Trophoblast cell (in vitro differentiated cells and primary cell): ENCODE measurements around the gene MT1HL1.

Experiments used
- DNase-seq, 2 donors: peaks; one replicate each; pipeline ENCODE4 v3.0.0-alpha.2; 2016
- H2AFZ ChIP-seq: 2 replicates; pipeline ENCODE4 v1.6.1; 2013; ENCODE audit warnings: low read length, moderate library complexity, mild to moderate bottlenecking; ENCODE audit not compliant: insufficient read depth, poor library complexity
- H2AK5ac ChIP-seq: 2 replicates; pipeline ENCODE4 v1.6.1; 2013; ENCODE audit warnings: mild to moderate bottlenecking, low read length
- H2BK120ac ChIP-seq: 2 replicates; pipeline ENCODE4 v1.6.1; 2013; ENCODE audit warnings: low read length, mild to moderate bottlenecking, moderate library complexity; ENCODE audit not compliant: insufficient read depth, poor library complexity
- H2BK12ac ChIP-seq: 2 replicates; pipeline ENCODE4 v1.6.1; 2013; ENCODE audit warnings: mild to moderate bottlenecking, low read length, moderate library complexity
- H2BK5ac ChIP-seq: 2 replicates; pipeline ENCODE4 v1.6.1; 2013; ENCODE audit warnings: low read length, low read depth, moderate library complexity, mild to moderate bottlenecking; ENCODE audit not compliant: poor library complexity
- H3K14ac ChIP-seq: 2 replicates; pipeline ENCODE4 v1.6.1; 2013; ENCODE audit warnings: mild to moderate bottlenecking, low read length
- H3K18ac ChIP-seq: 2 replicates; pipeline ENCODE4 v1.6.1; 2013; ENCODE audit warnings: mild to moderate bottlenecking, low read length
- H3K23ac ChIP-seq: 2 replicates; pipeline ENCODE4 v1.6.1; 2013; ENCODE audit warnings: low read length
- H3K27ac ChIP-seq: 2 replicates; pipeline ENCODE4 v1.5.1; 2013; ENCODE audit warnings: low read depth, mild to moderate bottlenecking, inconsistent platforms, low read length, moderate library complexity
- H3K27me3 ChIP-seq: 2 replicates; pipeline ENCODE4 v1.6.1; 2013; ENCODE audit warnings: inconsistent platforms, mild to moderate bottlenecking, low read length, moderate library complexity; ENCODE audit not compliant: insufficient read depth
- H3K36me3 ChIP-seq, 2 experiments: 1 replicate in 1 of 2; 2 replicates in 1 of 2; pipeline ENCODE4 v1.6.1; 2013; ENCODE audit warnings: low read length in 2 of 2, mild to moderate bottlenecking in 2 of 2, moderate library complexity in 1 of 2; ENCODE audit not compliant: insufficient read depth in 2 of 2, control insufficient read depth in 1 of 2
- H3K4ac ChIP-seq: 2 replicates; pipeline ENCODE4 v1.6.1; 2013; ENCODE audit warnings: low read depth, mild to moderate bottlenecking, low read length, moderate library complexity
- H3K4me1 ChIP-seq, 2 experiments: 1 replicate in 1 of 2; 2 replicates in 1 of 2; pipeline ENCODE4 v1.6.1; 2013; ENCODE audit warnings: low read length in 2 of 2, mild to moderate bottlenecking in 2 of 2, moderate library complexity in 1 of 2; ENCODE audit not compliant: insufficient read depth in 2 of 2, control insufficient read depth in 1 of 2
- H3K4me2 ChIP-seq: 2 replicates; pipeline ENCODE4 v1.6.1; 2013; ENCODE audit warnings: inconsistent platforms, mild to moderate bottlenecking, low read length, moderate library complexity
- H3K4me3 ChIP-seq: 2 replicates; pipeline ENCODE4 v1.5.1; 2013; ENCODE audit warnings: mild to moderate bottlenecking, low read depth, low read length, inconsistent platforms
- H3K79me1 ChIP-seq: one replicate; pipeline ENCODE4 v1.6.1; 2013; ENCODE audit warnings: low read length
- H3K79me2 ChIP-seq: 2 replicates; pipeline ENCODE4 v1.6.1; 2013; ENCODE audit warnings: low read length, mild to moderate bottlenecking; ENCODE audit not compliant: control insufficient read depth, insufficient read depth, poor library complexity
- H3K9ac ChIP-seq: 2 replicates; pipeline ENCODE4 v1.6.1; 2013; ENCODE audit warnings: mild to moderate bottlenecking, low read length
- H3K9me3 ChIP-seq: 2 replicates; pipeline ENCODE4 v1.6.1; 2013; ENCODE audit warnings: low read depth, mild to moderate bottlenecking, control low read depth, inconsistent platforms, low read length; ENCODE audit not compliant: insufficient read depth
- H4K12ac ChIP-seq: 2 replicates; pipeline ENCODE4 v1.6.1; 2013; ENCODE audit warnings: low read depth, mild to moderate bottlenecking, low read length, moderate library complexity
- H4K8ac ChIP-seq: 2 replicates; pipeline ENCODE4 v1.6.1; 2013; ENCODE audit warnings: low read depth, mild to moderate bottlenecking, low read length, moderate library complexity
- H4K91ac ChIP-seq: one replicate; pipeline ENCODE4 v1.6.1; 2013; ENCODE audit warnings: low read depth, mild to moderate bottlenecking, low read length, moderate library complexity
- whole genome bisulfite sequencing: extraction: QIAGEN DNeasy Blood & Tissue Kit; methylation state at CpG from one replicate; pipeline ENCODE4 v1.1.7; 2013; ENCODE audit warnings: missing lambda C conversion rate; ENCODE audit not compliant: insufficient read length, insufficient coverage; ENCODE audit errors: extremely low coverage; 5-methylcytosine and 5-hydroxymethylcytosine counted together

MT1HL1 gene

GRCh38 chr1:237041795-237042525, 37.7 kb upstream of the MT1HL1 start, which contains the start of gene RYR2:
TSS of gene RYR2 (plus strand) at chr1:237042184. CDS start at chr1:237042522, 338 bp downstream.
- Histone ChIP-seq H2AFZ (peak within 1 kb of the TSS; percentile 61), H4K8ac (peak within 1 kb of the TSS; percentile 22), H3K9ac (peak within 1 kb of the TSS; percentile 72), H4K91ac (no peak within 1 kb of the TSS), H2AK5ac (no peak within 1 kb of the TSS), H3K27me3 (no peaks in the 10 kb centered on the region), H3K79me1 (peaks cover 2% of the 10 kb centered on the region), H2BK120ac (no peak within 1 kb of the TSS), H3K4ac (peak within 1 kb of the TSS; percentile 57), H3K9me3 (peaks cover 2% of the 10 kb centered on the region), H2BK5ac (no peak within 1 kb of the TSS), H3K79me2 (peaks cover 12% of the 10 kb centered on the region), H3K4me3 (peak within 1 kb of the TSS; percentile 80), H3K4me2 (peak within 1 kb of the TSS; percentile 98), H3K23ac (no peak within 1 kb of the TSS), H4K12ac (no peak within 1 kb of the TSS), H3K18ac (peak within 1 kb of the TSS; percentile 61), H3K14ac (peak within 1 kb of the TSS; percentile 64), H3K36me3 (no peaks in the 10 kb centered on the region), H2BK12ac (no peak within 1 kb of the TSS), H3K27ac (no peak within 1 kb of the TSS), H3K4me1 (peaks cover 5 to 10% of the 10 kb centered on the region in 2 experiments)
- no CpG with 5 or more reads among the region's 87 CpGs for WGBS
- DNase-seq: peak in 1 of 2 donors; percentile 37

GRCh38 chr1:237041461-237041794, 37.2 kb upstream of the MT1HL1 start:
- Histone ChIP-seq H4K91ac (no peak overlapping the region), H2BK5ac (no peak overlapping the region), H4K12ac (no peak overlapping the region), H3K9me3 (peaks cover 2% of the 10 kb centered on the region), H2BK120ac (no peak overlapping the region), H3K4me2 (peak overlapping the region; percentile 98), H3K4me3 (peak overlapping the region; percentile 80), H3K79me2 (peaks cover 12% of the 10 kb centered on the region), H3K23ac (no peak overlapping the region), H2AK5ac (no peak overlapping the region), H2AFZ (no peak overlapping the region), H3K27ac (no peak overlapping the region), H3K4me1 (peaks cover 5 to 10% of the 10 kb centered on the region in 2 experiments), H3K18ac (no peak overlapping the region), H4K8ac (no peak overlapping the region), H3K36me3 (no peaks in the 10 kb centered on the region), H3K14ac (no peak overlapping the region), H3K4ac (no peak overlapping the region), H3K9ac (no peak overlapping the region), H2BK12ac (no peak overlapping the region), H3K27me3 (no peaks in the 10 kb centered on the region), H3K79me1 (peaks cover 2% of the 10 kb centered on the region)
- DNase-seq: no peak
- no CpG with 5 or more reads among the region's 7 CpGs for WGBS

DNA sequence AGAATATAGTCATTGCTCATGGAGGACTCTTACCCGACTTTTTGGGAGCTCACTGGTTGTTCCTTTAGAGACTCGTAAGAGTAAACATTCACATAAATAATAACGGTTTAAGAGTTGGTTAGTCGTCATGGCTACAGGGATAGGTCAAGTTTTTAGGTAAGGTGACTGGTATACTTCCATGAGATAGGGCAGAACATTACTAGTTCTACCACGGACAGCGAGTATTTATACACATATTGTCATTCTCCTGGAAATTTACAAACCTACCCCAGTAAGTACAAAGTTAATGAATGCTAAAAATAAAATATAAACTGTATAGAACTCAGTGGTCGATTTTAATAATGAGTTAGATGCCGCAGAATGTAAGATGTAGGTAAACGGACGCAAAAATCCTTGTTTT, 36.6 kb upstream of the MT1HL1 start:
- Histone ChIP-seq H2AFZ (no peak overlapping the region), H3K9me3 (peaks cover 2% of the 10 kb centered on the region), H4K12ac (no peak overlapping the region), H3K27ac (no peak overlapping the region), H3K36me3 (no peaks in the 10 kb centered on the region), H3K27me3 (no peaks in the 10 kb centered on the region), H3K14ac (no peak overlapping the region), H3K4ac (no peak overlapping the region), H2BK5ac (no peak overlapping the region), H3K4me1 (peaks cover 5 to 10% of the 10 kb centered on the region in 2 experiments), H3K4me2 (no peak overlapping the region), H2BK12ac (no peak overlapping the region), H3K79me1 (peaks cover 2% of the 10 kb centered on the region), H3K18ac (no peak overlapping the region), H3K23ac (no peak overlapping the region), H4K91ac (no peak overlapping the region), H3K4me3 (no peak overlapping the region), H2BK120ac (no peak overlapping the region), H3K79me2 (peaks cover 12% of the 10 kb centered on the region), H4K8ac (no peak overlapping the region), H3K9ac (no peak overlapping the region), H2AK5ac (no peak overlapping the region)
- WGBS: no CpG with 5 or more reads among the region's 10 CpGs
- no peak for DNase-seq

DNA sequence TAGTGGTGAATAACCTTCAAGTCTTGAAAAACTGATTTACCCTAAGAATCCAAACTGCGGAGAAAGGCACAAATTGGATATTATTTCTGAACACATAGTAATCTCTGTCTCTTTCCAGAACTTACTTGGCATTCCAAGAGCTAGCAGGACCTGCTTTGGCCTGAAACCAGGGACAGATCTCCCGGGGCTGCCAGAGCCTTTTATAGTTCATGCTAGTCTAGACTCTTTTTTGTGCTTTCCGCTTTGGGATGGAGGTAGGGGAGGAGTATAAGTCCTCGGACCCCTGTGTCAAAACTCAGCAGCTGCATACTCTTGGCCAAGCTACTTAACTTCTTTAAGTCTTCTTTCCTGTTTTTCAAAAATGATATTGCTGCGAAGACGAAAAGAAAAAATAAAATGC, 34.0 kb upstream of the MT1HL1 start:
- Histone ChIP-seq H3K4me3 (no peak overlapping the region), H4K12ac (no peak overlapping the region), H3K79me1 (peaks cover 2% of the 10 kb centered on the region), H3K18ac (no peak overlapping the region), H2AFZ (no peak overlapping the region), H3K27ac (no peak overlapping the region), H4K8ac (no peak overlapping the region), H3K23ac (no peak overlapping the region), H3K4me2 (no peak overlapping the region), H2AK5ac (no peak overlapping the region), H2BK120ac (no peak overlapping the region), H3K9ac (no peak overlapping the region), H3K27me3 (no peaks in the 10 kb centered on the region), H3K79me2 (peaks cover 10% of the 10 kb centered on the region), H3K9me3 (peaks cover 2% of the 10 kb centered on the region), H3K14ac (no peak overlapping the region), H3K4ac (no peak overlapping the region), H3K36me3 (no peaks in the 10 kb centered on the region), H4K91ac (no peak overlapping the region), H3K4me1 (peaks cover 2 to 5% of the 10 kb centered on the region in 2 experiments), H2BK5ac (no peak overlapping the region), H2BK12ac (no peak overlapping the region)
- DNase-seq: no peak
- no CpG with 5 or more reads among the region's 6 CpGs for WGBS
